Activated naive CD4-positive, alpha-beta T cell treated with anti-CD3 and anti-CD28 coated beads, Interleukin-2, amount 10 ng/mL, durations not matched to agents 7 days and 5 days (primary cell): ENCODE data around the gene MAPK4.

Source experiments
- CTCF ChIA-PET: fragments of 350-600 bp; sonication (Branson Sonifier 250); formaldehyde crosslinking; loops from one replicate; lab custom pipeline; 2021; ENCODE audit warnings: antibody characterized with exemption; lab: Charles Lee
- DNase-seq: peaks from one replicate; pipeline ENCODE4 v3.0.0-alpha.2; 2020
- H3K27ac Mint-ChIP-seq: one replicate; pipeline ENCODE4 v1.8.0; 2021; ENCODE audit warnings: mild to moderate bottlenecking, moderate library complexity, mixed read lengths
- H3K27me3 Mint-ChIP-seq: one replicate; pipeline ENCODE4 v1.8.0; 2021; ENCODE audit warnings: mild to moderate bottlenecking, mixed read lengths
- H3K36me3 Mint-ChIP-seq: one replicate; pipeline ENCODE4 v1.8.0; 2021; ENCODE audit warnings: mixed read lengths
- H3K4me1 Mint-ChIP-seq: one replicate; pipeline ENCODE4 v1.8.0; 2021; ENCODE audit warnings: mixed read lengths
- H3K4me3 Mint-ChIP-seq: one replicate; pipeline ENCODE4 v1.8.0; 2021; ENCODE audit warnings: mild to moderate bottlenecking, moderate library complexity, mixed read lengths
- H3K9me3 Mint-ChIP-seq: one replicate; pipeline ENCODE4 v1.8.0; 2021; ENCODE audit warnings: mixed read lengths

MAPK4 gene

GRCh38 chr18:50642439-50642838 lies 82.6 kb downstream of the MAPK4 start:
- Mint-ChIP-seq H3K27me3 (peaks cover 8% of the 10 kb centered on the region), H3K4me1 (no peaks in the 10 kb centered on the region), H3K9me3 (no peaks in the 10 kb centered on the region), H3K27ac (no peak overlapping the region), H3K4me3 (no peak overlapping the region), H3K36me3 (no peaks in the 10 kb centered on the region)
- no peak for DNase-seq
- CTCF ChIA-PET: no interaction called here

GRCh38 chr18:50644146-50644545 lies 84.3 kb downstream of the MAPK4 start:
- Mint-ChIP-seq H3K27ac (no peak overlapping the region), H3K36me3 (no peaks in the 10 kb centered on the region), H3K27me3 (no peaks in the 10 kb centered on the region), H3K4me3 (no peak overlapping the region), H3K9me3 (no peaks in the 10 kb centered on the region), H3K4me1 (no peaks in the 10 kb centered on the region)
- no peak for DNase-seq
- CTCF ChIA-PET: no interaction called here

GRCh38 chr18:50644807-50645206 lies 84.9 kb downstream of the MAPK4 start:
- Mint-ChIP-seq H3K4me1 (no peaks in the 10 kb centered on the region), H3K27me3 (no peaks in the 10 kb centered on the region), H3K4me3 (no peak overlapping the region), H3K27ac (no peak overlapping the region), H3K36me3 (no peaks in the 10 kb centered on the region), H3K9me3 (no peaks in the 10 kb centered on the region)
- CTCF ChIA-PET: no interaction called here
- DNase-seq: no peak

- DNase-seq: no peak
- no peak overlapping the region for H3K4me3 Mint-ChIP-seq
- CTCF ChIA-PET: no interaction called here
- H3K36me3 Mint-ChIP-seq: no peaks in the 10 kb centered on the region
- no peaks in the 10 kb centered on the region for H3K9me3 Mint-ChIP-seq
- no peaks in the 10 kb centered on the region for H3K27me3 Mint-ChIP-seq
- H3K4me1 Mint-ChIP-seq: no peaks in the 10 kb centered on the region
- H3K27ac Mint-ChIP-seq: no peak overlapping the region
Observed at GRCh38 chr18:50647237-50647636, 87.3 kb downstream of the MAPK4 start.

GRCh38 chr18:50647792-50648191 lies 87.9 kb downstream of the MAPK4 start:
- Mint-ChIP-seq H3K36me3 (no peaks in the 10 kb centered on the region), H3K27me3 (no peaks in the 10 kb centered on the region), H3K9me3 (no peaks in the 10 kb centered on the region), H3K4me3 (no peak overlapping the region), H3K4me1 (no peaks in the 10 kb centered on the region), H3K27ac (no peak overlapping the region)
- CTCF ChIA-PET: no interaction called here
- DNase-seq: no peak

GRCh38 chr18:50649821-50650220 lies 89.9 kb downstream of the MAPK4 start:
- H3K36me3 Mint-ChIP-seq: no peaks in the 10 kb centered on the region
- no peaks in the 10 kb centered on the region for H3K4me1 Mint-ChIP-seq
- no peak for DNase-seq
- no peak overlapping the region for H3K4me3 Mint-ChIP-seq
- H3K27me3 Mint-ChIP-seq: no peaks in the 10 kb centered on the region
- H3K9me3 Mint-ChIP-seq: no peaks in the 10 kb centered on the region
- CTCF ChIA-PET: no interaction called here
- no peak overlapping the region for H3K27ac Mint-ChIP-seq

- Mint-ChIP-seq H3K4me1 (no peaks in the 10 kb centered on the region), H3K27me3 (no peaks in the 10 kb centered on the region), H3K27ac (no peak overlapping the region), H3K9me3 (no peaks in the 10 kb centered on the region), H3K4me3 (no peak overlapping the region), H3K36me3 (no peaks in the 10 kb centered on the region)
- CTCF ChIA-PET: no interaction called here
- DNase-seq: no peak
Observed at GRCh38 chr18:50651334-50651733, 91.4 kb downstream of the MAPK4 start.

- no peak for DNase-seq
- no peak overlapping the region for H3K4me3 Mint-ChIP-seq
- no peaks in the 10 kb centered on the region for H3K27me3 Mint-ChIP-seq
- CTCF ChIA-PET: no interaction called here
- H3K4me1 Mint-ChIP-seq: no peaks in the 10 kb centered on the region
- no peaks in the 10 kb centered on the region for H3K36me3 Mint-ChIP-seq
- no peaks in the 10 kb centered on the region for H3K9me3 Mint-ChIP-seq
- H3K27ac Mint-ChIP-seq: no peak overlapping the region
Observed at GRCh38 chr18:50653402-50654093, 93.7 kb downstream of the MAPK4 start.

- Mint-ChIP-seq H3K27me3 (peaks cover 3% of the 10 kb centered on the region), H3K27ac (no peak overlapping the region), H3K36me3 (no peaks in the 10 kb centered on the region), H3K9me3 (peaks cover 3% of the 10 kb centered on the region), H3K4me3 (no peak overlapping the region), H3K4me1 (no peaks in the 10 kb centered on the region)
- CTCF ChIA-PET: no interaction called here
- no peak for DNase-seq
Observed at GRCh38 chr18:50654211-50654610, 94.3 kb downstream of the MAPK4 start.

GRCh38 chr18:50654658-50655550 lies 95.0 kb downstream of the MAPK4 start:
- Mint-ChIP-seq H3K4me3 (no peak overlapping the region), H3K9me3 (peaks cover 3% of the 10 kb centered on the region)

GRCh38 chr18:50656396-50656795 lies 96.5 kb downstream of the MAPK4 start:
- no peak overlapping the region for H3K27ac Mint-ChIP-seq
- no peaks in the 10 kb centered on the region for H3K4me1 Mint-ChIP-seq
- peaks cover 3% of the 10 kb centered on the region for H3K9me3 Mint-ChIP-seq
- H3K4me3 Mint-ChIP-seq: no peak overlapping the region
- CTCF ChIA-PET: no interaction called here
- no peaks in the 10 kb centered on the region for H3K36me3 Mint-ChIP-seq
- DNase-seq: no peak
- H3K27me3 Mint-ChIP-seq: peaks cover 4% of the 10 kb centered on the region

More at GRCh38 chr18:50654658-50655550, 95.0 kb downstream of the MAPK4 start:
- no peak overlapping the region for H3K27ac Mint-ChIP-seq
- CTCF ChIA-PET: no interaction called here
- H3K4me1 Mint-ChIP-seq: no peaks in the 10 kb centered on the region
- no peaks in the 10 kb centered on the region for H3K36me3 Mint-ChIP-seq
- H3K27me3 Mint-ChIP-seq: peaks cover 4% of the 10 kb centered on the region
- no peak for DNase-seq

GRCh38 chr18:50656841-50657470 lies 97.1 kb downstream of the MAPK4 start:
- no peaks in the 10 kb centered on the region for H3K36me3 Mint-ChIP-seq
- no peaks in the 10 kb centered on the region for H3K4me1 Mint-ChIP-seq
- H3K27me3 Mint-ChIP-seq: peaks cover 4% of the 10 kb centered on the region
- CTCF ChIA-PET: no interaction called here
- no peak overlapping the region for H3K4me3 Mint-ChIP-seq
- H3K27ac Mint-ChIP-seq: no peak overlapping the region
- DNase-seq: no peak
- peaks cover 4% of the 10 kb centered on the region for H3K9me3 Mint-ChIP-seq

GRCh38 chr18:50658601-50659000 lies 98.7 kb downstream of the MAPK4 start:
- H3K27me3 Mint-ChIP-seq: peaks cover 4% of the 10 kb centered on the region
- no peaks in the 10 kb centered on the region for H3K4me1 Mint-ChIP-seq
- no peak overlapping the region for H3K4me3 Mint-ChIP-seq
- H3K9me3 Mint-ChIP-seq: peaks cover 11% of the 10 kb centered on the region
- CTCF ChIA-PET: no interaction called here
- no peak overlapping the region for H3K27ac Mint-ChIP-seq
- no peaks in the 10 kb centered on the region for H3K36me3 Mint-ChIP-seq
- DNase-seq: no peak

- H3K9me3 Mint-ChIP-seq: peaks cover 11% of the 10 kb centered on the region
- CTCF ChIA-PET: no interaction called here
- no peaks in the 10 kb centered on the region for H3K4me1 Mint-ChIP-seq
- H3K27ac Mint-ChIP-seq: no peak overlapping the region
- peaks cover 4% of the 10 kb centered on the region for H3K27me3 Mint-ChIP-seq
- H3K36me3 Mint-ChIP-seq: no peaks in the 10 kb centered on the region
- no peak overlapping the region for H3K4me3 Mint-ChIP-seq
- DNase-seq: no peak
Observed at GRCh38 chr18:50659091-50660003, 99.5 kb downstream of the MAPK4 start.
